Right atrium auricular region (tissue), 2 donors: ENCODE results near the gene MBTPS1. TPM values are rescaled to one million over a fixed set of nuclear protein-coding genes. Genes with fewer than 3 reads are reported as not detected.
A peak's percentile ranks its signal among the peaks of the same experiment; 100 is the strongest.
"Not testable (repeated sequence)": the region's sequence is repeated elsewhere in the genome, so short reads cannot be mapped to it uniquely, and the experiment has no call there.

ENCODE experiments used
- DNase-seq: peaks from one replicate; pipeline ENCODE4 v3.0.0-alpha.2; 2019; ENCODE audit warnings: low spot score
- H3K27ac ChIP-seq, 2 donors: fragments of 200-600 bp; sonication (generic); 1 replicate in 1 of 2; 2 replicates in 1 of 2; pipeline ENCODE4 v1.5.1; 2016 to 2019
- H3K27me3 ChIP-seq, 2 donors: fragments of 200-600 bp; sonication (generic); one replicate each; pipeline versions ENCODE4 v1.5.1 to v1.6.0; 2017 to 2019
- H3K36me3 ChIP-seq: fragments of 200-600 bp; sonication (generic); one replicate; pipeline ENCODE4 v1.5.1; 2016
- H3K4me1 ChIP-seq, 2 donors: fragments of 200-600 bp; sonication (generic); one replicate each; pipeline versions ENCODE4 v1.5.1 to v1.6.0; 2017 to 2019
- H3K4me3 ChIP-seq, 2 donors: fragments of 200-600 bp; sonication (generic); 1 replicate in 1 of 2; 2 replicates in 1 of 2; pipeline ENCODE4 v1.5.1; 2017 to 2019; ENCODE audit warnings: mild to moderate bottlenecking in 1 of 2, moderate library complexity in 1 of 2
- H3K9me3 ChIP-seq, 2 donors: fragments of 200-600 bp; sonication (generic); one replicate each; pipeline ENCODE4 v1.5.1; 2019
- total RNA-seq, 2 donors: library from RNA; depleted of rRNA; stranded (reverse); fragments of >200 nt; gene quantifications; one replicate each; pipeline ENCODE4 v1.1.0, GENCODE V29; 2016
- TF ChIP-seq, protein P1 (sequence below), 2 donors: fragments of 200-600 bp; sonication (generic); IDR thresholded peaks; one replicate each; pipeline ENCODE4 v1.5.1; 2019; ENCODE audit warnings: antibody characterized with exemption in 2 of 2

Gene MBTPS1
- total RNA-seq, 2 donors from 2014 or later, result 75.3 to 77.5 TPM

DNA sequence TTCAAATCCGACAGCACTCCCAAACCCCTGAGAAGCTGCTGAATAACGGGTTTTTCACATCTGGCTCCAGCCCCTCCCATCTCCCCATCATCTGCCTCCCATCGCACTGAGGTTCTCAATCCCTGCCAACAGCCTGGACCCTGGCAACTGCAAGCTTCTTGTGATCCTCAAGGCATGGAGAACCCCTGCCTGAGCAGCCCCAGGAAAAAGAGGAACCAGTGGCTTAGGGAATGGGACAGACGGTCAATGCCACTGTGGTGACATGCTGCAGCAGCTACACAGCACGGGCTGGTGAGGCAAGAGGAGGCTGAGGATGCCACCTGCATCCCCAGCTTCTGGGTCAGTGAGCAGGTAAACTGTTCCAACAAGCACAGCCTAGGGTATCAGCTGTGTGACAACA is 3.3 kb upstream of the MBTPS1 start:
- no peaks in the 10 kb centered on the region for H3K27me3 ChIP-seq
- no peak for DNase-seq
- H3K36me3 ChIP-seq, result peaks cover 9% of the 10 kb centered on the region
- H3K27ac ChIP-seq, result no peak overlapping the region
- TF ChIP-seq, protein P1, sequence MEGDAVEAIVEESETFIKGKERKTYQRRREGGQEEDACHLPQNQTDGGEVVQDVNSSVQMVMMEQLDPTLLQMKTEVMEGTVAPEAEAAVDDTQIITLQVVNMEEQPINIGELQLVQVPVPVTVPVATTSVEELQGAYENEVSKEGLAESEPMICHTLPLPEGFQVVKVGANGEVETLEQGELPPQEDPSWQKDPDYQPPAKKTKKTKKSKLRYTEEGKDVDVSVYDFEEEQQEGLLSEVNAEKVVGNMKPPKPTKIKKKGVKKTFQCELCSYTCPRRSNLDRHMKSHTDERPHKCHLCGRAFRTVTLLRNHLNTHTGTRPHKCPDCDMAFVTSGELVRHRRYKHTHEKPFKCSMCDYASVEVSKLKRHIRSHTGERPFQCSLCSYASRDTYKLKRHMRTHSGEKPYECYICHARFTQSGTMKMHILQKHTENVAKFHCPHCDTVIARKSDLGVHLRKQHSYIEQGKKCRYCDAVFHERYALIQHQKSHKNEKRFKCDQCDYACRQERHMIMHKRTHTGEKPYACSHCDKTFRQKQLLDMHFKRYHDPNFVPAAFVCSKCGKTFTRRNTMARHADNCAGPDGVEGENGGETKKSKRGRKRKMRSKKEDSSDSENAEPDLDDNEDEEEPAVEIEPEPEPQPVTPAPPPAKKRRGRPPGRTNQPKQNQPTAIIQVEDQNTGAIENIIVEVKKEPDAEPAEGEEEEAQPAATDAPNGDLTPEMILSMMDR (IDR thresholded peaks at IDR 0.05), result no peak
- peaks cover 0 to 19% of the 10 kb centered on the region in 2 donors for H3K4me1 ChIP-seq
- H3K9me3 ChIP-seq, result no peaks in the 10 kb centered on the region
- H3K4me3 ChIP-seq, result no peak overlapping the region

- DNase-seq, result no peak
- H3K27me3 ChIP-seq, result no peaks in the 10 kb centered on the region
These were observed 2.6 kb upstream of the MBTPS1 start for GRCh38 chr16:84119368-84119767.

DNA sequence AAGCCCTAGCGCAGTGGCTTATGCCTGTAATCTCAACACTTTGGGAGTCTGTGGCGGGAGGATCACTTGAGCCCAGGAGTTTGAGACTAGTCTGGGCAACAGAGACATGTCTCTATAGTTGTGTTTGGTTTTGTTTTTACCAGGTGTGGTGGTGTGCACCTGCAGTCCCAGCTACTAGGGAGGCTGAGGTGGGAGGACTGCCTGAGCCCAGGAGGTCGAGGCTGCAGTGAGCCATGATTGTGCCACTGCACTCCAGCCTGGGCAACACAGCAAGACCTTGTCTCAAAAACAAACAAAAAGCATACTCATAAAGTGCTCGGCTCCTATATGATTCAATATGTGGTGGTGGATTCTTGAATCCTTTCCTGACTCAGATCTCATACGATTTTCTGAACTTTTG is 1.6 kb upstream of the MBTPS1 start:
- H3K9me3 ChIP-seq, H3K27me3 ChIP-seq, H3K27ac ChIP-seq, H3K4me3 ChIP-seq, H3K36me3 ChIP-seq: not testable (repeated sequence)
- peak; percentile 23 for DNase-seq
- peaks cover 0 to 30% of the 10 kb centered on the region in 2 donors for H3K4me1 ChIP-seq

More at GRCh38 chr16:84119368-84119767, 2.6 kb upstream of the MBTPS1 start:
- H3K36me3 ChIP-seq, result peaks cover 8% of the 10 kb centered on the region
- no peaks in the 10 kb centered on the region for H3K9me3 ChIP-seq
- peaks cover 0 to 26% of the 10 kb centered on the region in 2 donors for H3K4me1 ChIP-seq
- no peak overlapping the region for H3K27ac ChIP-seq
- TF ChIP-seq, protein P1 (IDR thresholded peaks at IDR 0.05), result no peak
- H3K4me3 ChIP-seq, result no peak overlapping the region

- H3K4me1 ChIP-seq, result peaks cover 0 to 30% of the 10 kb centered on the region in 2 donors
These were observed 727 bp upstream of the MBTPS1 start for GRCh38 chr16:84117494-84117843.

DNA sequence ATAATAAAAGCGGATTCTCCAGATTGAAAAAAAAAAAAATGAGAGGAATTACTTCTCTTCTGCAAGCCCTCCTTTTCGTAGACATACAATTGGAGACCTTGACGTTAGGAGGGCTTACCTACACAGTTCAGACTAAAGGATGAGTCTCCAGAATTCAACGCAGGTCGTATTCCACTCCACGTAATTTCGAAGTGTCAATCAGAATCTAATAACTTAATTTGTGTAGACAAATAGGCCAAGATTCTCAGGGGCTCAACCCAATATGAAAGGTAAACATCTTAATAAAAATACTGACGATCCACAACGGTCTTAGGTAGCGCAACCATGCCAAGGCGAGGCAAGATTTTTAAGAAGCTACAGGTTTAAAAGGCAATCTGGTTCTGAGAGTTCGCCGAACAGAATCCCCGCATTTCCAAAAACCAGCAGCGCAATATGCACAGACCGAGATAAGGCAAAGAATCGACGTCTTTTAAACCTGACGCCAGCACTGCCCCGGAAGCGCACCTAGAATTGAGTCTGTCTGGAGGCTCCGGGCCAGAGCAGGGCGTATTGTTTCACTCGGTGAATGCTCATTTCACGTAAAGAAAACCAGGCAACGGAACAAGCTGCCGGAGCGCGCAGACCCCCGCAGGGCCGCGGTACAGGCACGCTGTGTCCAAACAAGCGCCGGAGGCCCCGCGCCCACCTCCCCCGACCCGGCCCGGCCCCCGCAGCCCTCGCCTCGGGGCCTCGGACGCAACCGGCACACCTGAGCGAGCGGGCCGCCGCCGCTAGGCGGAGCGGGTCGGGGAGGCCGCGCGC is 623 bp downstream of the MBTPS1 start:
- Histone ChIP-seq H3K27me3 (no peaks in the 10 kb centered on the region), H3K9me3 (no peaks in the 10 kb centered on the region), H3K4me1 (peaks cover 0 to 40% of the 10 kb centered on the region in 2 donors), H3K27ac (peak overlapping the region; percentile 91 to 93), H3K4me3 (peak overlapping the region; percentile 92 to 93), H3K36me3 (no peaks in the 10 kb centered on the region)
- DNase-seq, result no peak
- TF ChIP-seq, protein P1 (IDR thresholded peaks at IDR 0.05), result peak in 1 of 2 donors; percentile 57

More at GRCh38 chr16:84117494-84117843, 727 bp upstream of the MBTPS1 start:
- TF ChIP-seq, protein P1 (IDR thresholded peaks at IDR 0.05), result no peak
- Histone ChIP-seq H3K4me3 (peak overlapping the region; percentile 92 to 93), H3K9me3 (no peaks in the 10 kb centered on the region), H3K27ac (peak overlapping the region; percentile 91 to 93), H3K36me3 (no peaks in the 10 kb centered on the region), H3K27me3 (no peaks in the 10 kb centered on the region)
- peak; percentile 59 for DNase-seq

DNA sequence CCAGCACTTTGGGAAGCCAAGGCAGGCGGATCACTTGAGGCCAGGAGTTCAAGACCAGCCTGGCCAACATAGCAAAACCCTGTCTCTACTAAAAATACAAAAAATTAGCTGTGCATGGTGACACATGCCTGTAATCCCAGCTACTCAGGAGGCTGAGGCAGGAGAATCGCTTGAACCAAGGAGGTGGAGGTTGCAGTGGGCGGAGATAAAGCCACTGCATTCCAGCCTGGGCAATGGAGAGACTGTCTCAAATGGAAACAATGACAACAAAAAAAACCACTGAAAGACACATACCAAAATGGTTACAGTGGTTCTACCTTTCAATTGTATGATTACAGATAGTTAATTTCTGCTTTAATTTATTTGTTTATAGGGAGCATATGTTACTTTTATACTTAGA is 4.8 kb downstream of the MBTPS1 start:
- not testable (repeated sequence) for H3K4me3 ChIP-seq, H3K27ac ChIP-seq, H3K36me3 ChIP-seq, H3K9me3 ChIP-seq, DNase-seq, H3K27me3 ChIP-seq
- H3K4me1 ChIP-seq, result peaks cover 0 to 36% of the 10 kb centered on the region in 2 donors

- Histone ChIP-seq H3K9me3 (no peaks in the 10 kb centered on the region), H3K27me3 (no peaks in the 10 kb centered on the region), H3K36me3 (peaks cover 3% of the 10 kb centered on the region), H3K4me1 (peaks cover 0 to 41% of the 10 kb centered on the region in 2 donors), H3K27ac (peak overlapping the region in 1 of 2 donors; percentile 65), H3K4me3 (no peak overlapping the region)
- TF ChIP-seq, protein P1 (IDR thresholded peaks at IDR 0.05), result no peak
- no peak for DNase-seq
These were observed 5.2 kb downstream of the MBTPS1 start for GRCh38 chr16:84111525-84111924.
